HG02973 (cell line): ENCODE results near the gene SRPK3.

ENCODE experiments used
- ATAC-seq: cut with Tn5 transposase; IDR thresholded peaks from one replicate; pipeline ENCODE4 v1.9.1; 2021; ENCODE audit warnings: moderate library complexity; ENCODE audit not compliant: unreplicated experiment

SRPK3 gene

DNA sequence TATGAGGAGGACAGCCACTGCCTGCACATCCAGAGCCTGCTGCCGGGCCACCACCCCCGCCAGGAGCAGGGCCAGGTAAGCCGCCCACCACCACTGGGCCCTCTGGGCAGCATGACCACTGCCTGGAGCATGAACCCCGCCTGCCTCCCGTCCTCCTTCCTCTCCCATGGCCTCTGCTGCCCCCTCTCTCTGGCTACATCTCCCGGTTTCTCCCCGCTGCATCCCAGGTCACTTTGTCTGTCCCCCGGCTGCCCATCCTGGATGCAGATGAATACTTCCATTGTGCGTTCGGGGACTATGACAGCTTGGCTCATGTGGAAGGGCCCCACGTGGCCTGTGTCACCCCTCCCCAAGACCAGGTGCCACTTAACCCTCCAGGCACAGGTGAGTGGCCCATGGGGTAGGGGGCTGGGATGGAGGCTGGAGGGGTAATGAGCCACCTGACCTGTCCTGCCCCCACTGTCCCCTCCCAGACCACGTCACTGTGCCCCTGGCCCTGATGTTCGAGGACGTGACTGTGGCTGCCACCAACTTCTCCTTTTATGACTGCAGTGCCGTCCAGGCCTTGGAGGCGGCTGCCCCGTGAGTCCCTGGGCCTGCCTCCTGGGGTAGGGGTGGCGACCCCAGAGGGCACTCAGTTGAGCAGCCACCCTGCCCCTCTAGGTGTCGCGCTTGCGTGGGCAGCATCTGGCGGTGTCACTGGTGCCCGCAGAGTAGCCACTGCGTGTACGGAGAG is 10.8 kb upstream of the SRPK3 start:
- ATAC-seq: no peak

DNA sequence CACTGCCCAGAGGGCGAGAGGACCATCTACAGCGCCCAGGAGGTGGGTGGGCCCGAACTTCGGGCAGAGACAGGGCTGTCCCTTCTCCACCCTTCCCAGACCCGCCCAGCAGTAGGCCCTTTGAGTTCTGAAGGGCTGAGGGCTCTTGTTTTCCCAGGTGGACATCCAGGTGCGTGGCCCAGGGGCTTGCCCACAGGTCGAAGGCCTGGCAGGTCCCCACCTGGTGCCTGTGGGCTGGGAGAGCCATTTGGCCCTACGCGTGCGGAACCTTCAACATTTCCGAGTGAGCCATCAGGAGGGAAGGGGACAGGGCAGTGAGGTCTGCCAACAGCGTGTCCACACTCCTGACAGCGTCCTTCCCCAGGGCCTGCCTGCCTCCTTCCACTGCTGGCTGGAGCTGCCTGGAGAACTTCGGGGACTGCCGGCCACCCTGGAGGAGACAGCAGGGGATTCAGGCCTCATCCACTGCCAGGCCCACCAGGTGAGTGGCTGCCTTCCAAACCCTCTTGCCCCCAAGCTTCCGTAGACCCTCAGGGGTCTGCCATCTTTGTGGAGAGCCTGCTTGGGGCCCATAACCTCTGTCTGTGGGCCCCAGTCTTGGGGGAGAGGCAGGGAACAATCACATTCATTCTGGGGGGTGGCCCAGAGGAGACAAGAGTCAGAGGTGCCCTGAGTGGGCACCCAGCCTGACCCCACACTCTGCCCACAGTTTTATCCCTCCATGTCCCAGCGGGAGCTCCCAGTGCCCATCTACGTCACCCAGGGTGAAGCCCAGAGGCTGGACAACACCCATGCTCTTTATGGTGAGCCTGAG is 10.0 kb upstream of the SRPK3 start:
- no peak for ATAC-seq

DNA sequence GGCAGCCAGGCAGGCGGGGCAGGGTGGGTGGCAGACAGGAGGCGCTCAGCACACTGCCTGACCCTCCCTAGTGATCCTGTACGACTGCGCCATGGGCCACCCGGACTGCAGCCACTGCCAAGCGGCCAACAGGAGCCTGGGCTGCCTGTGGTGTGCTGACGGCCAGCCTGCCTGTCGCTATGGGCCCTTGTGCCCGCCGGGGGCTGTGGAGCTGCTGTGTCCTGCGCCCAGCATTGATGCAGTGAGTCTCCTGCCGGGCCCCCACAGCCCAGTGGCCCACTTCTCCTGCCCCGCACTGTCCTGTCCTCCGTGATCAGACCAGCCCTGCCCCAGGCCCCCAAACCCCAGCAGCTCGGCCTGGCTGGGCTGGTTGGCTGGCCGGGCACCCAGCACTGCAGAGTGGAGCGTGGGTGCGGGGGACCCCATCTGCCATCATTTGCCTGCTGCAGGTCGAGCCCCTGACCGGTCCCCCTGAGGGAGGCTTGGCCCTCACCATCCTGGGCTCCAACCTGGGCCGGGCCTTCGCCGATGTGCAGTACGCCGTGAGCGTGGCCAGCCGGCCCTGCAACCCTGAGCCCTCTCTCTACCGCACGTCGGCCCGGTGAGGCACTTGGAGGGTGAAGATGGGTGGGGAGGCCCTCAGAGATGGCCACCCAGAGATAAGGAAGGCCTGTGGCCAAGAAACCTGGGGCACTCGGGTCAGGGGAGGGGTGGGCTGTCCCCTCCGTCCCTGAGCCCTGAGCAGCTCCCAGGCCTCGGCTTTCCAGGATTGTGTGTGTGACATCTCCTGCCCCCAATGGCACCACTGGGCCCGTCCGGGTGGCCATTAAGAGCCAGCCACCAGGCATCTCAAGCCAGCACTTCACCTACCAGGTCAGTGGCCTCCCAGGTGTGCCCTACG is 9.2 kb upstream of the SRPK3 start:
- ATAC-seq: no peak

DNA sequence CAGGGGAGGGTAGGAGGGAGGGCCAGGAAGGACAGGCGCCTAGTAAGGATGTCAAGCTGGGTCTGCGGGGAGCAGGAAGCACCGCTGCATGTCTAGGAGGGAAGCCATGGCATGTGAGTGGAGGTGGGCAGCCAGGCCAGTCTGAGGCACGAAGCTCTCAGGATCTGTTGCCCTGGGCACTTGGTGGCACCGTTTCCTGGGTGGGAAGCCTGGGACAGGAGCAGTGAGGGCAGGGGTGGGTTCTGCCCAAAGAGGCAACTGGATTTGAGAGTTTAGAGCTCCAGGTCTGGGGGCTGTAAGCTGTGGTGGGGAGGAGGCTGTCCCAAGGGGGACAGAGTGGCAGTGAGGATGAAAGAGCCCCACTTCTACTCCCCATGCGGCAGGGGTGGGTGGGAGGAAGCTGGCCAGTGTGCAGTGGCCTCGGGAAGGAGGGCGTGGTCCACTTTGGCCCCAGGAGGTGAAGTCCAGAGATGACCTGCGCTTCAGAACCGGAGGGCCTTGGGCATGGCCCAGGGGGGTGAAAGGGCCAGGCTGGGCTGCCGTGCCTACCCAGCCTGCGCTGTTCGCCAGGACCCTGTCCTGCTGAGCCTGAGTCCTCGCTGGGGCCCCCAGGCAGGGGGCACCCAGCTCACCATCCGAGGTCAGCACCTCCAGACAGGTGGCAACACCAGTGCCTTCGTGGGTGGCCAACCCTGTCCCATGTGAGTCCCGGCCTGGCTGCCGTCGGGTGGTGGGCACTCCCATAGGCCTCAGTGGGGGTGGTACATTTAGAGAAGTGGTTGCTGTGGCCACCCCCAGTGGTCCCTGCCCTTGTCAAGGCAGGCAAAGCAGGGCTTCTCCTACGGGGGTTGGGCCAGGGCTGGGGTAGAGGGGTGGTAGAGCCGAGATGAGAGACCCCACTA is 8.3 kb upstream of the SRPK3 start:
- no peak for ATAC-seq

DNA sequence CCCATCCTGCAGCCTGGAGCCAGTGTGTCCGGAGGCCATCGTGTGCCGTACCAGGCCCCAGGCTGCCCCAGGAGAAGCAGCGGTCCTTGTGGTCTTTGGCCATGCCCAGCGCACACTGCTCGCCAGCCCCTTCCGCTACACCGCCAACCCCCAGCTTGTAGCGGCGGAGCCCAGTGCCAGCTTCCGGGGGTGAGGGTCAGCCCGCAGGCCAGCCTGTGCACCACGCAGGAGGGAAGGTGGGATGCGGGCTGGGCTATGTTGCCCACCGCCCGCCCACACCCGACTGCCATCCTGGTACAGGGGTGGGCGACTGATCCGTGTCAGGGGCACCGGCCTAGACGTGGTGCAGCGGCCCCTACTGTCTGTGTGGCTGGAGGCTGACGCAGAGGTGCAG is 7.6 kb upstream of the SRPK3 start:
- ATAC-seq: no peak

DNA sequence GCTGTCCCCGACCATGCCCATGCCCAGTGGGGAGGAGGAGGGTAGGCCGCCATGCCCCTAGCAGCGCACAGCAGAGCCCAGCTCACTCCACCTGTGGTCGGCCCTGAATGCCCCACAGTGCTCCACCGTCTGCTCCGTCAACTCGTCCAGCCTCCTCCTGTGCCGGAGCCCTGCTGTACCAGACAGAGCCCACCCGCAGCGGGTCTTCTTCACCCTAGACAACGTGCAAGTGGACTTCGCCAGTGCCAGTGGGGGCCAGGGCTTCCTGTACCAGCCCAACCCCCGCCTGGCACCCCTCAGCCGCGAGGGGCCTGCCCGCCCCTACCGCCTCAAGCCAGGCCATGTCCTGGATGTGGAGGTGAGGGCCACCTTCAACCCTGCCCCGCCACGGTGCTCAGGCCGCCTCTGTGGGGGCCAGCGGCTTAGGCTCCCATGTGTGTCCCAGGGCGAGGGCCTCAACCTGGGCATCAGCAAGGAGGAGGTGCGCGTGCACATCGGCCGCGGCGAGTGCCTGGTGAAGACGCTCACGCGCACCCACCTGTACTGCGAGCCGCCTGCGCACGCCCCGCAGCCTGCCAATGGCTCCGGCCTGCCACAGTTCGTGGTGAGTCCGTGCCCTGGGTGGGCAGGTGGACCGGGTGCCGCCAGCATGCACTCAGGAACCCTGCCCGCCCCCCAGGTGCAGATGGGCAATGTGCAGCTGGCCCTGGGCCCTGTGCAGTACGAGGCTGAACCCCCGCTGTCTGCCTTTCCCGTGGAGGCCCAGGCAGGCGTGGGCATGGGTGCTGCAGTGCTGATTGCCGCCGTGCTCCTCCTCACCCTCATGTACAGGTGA is 6.9 kb upstream of the SRPK3 start:
- ATAC-seq: no peak

DNA sequence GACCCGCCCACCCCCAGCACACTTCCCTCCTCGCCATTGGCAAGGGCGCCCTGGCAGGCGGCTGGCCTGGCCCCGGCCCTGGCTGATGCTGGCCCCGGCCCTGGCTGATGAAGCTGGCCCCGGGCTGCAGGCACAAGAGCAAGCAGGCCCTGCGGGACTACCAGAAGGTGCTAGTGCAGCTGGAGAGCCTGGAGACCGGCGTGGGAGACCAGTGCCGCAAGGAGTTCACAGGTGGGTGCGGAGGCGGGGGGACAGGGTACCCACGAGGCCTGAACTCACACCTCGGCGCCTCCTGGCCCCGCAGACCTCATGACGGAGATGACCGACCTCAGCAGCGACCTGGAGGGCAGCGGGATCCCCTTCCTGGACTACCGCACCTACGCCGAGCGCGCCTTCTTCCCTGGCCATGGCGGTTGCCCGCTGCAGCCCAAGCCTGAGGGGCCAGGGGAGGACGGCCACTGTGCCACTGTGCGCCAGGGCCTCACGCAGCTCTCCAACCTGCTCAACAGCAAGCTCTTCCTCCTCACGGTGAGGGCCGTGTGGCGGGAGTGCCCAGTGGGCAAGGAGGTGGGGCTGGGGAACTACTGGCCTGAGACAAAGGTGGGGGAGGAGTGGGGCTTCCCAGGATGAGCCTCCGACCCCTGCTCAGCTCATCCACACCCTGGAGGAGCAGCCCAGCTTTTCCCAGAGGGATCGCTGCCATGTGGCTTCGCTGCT is 6.1 kb upstream of the SRPK3 start:
- no peak for ATAC-seq

DNA sequence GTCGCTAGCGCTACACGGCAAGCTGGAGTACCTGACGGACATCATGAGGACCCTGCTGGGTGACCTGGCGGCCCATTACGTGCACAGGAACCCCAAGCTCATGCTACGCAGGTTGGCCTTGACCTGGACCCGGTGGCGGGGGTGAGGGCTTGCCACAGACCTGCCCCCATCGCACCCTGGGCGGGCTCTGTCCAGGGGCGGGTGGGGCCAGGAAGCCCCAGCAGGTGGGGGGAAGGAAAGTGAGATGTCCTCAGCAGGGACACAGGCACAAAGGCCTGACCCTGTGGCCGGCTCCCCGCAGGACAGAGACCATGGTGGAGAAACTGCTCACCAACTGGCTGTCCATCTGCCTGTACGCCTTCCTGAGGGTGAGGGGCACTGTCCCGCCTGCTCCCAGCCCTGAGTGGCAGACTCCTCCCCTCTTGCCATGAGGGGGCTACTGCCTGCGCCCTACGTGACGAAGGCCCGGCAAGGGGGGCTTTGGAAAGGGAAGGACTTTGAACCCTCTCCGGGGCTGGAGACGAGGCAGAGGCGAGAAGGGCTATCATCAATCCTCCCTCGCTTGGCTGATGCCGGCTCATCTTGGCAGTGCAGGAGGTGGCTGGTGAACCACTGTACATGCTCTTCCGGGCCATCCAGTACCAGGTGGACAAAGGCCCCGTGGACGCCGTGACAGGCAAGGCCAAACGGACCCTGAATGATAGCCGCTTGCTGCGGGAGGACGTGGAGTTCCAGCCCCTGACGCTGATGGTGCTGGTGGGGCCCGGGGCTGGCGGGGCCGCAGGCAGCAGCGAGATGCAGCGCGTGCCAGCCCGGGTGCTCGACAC is 5.3 kb upstream of the SRPK3 start:
- ATAC-seq: no peak

DNA sequence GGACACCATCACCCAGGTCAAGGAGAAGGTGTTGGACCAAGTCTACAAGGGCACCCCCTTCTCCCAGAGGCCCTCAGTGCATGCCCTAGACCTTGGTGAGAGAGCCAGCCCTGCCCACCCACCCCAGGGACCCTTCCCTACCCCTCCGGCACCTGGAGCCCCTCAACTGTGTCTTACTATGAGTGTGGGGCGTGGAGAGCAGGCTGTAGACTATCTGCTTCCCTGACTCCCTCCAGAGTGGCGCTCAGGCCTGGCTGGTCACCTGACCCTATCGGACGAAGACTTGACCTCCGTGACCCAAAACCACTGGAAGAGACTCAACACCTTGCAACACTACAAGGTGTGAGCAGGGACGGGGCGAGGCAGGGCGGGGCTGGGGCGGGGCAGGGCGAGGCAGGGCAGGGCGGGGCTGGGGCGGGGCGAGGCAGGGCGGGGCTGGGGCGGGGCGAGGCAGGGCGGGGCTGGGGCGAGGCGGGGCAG is 4.7 kb upstream of the SRPK3 start:
- no peak for ATAC-seq

DNA sequence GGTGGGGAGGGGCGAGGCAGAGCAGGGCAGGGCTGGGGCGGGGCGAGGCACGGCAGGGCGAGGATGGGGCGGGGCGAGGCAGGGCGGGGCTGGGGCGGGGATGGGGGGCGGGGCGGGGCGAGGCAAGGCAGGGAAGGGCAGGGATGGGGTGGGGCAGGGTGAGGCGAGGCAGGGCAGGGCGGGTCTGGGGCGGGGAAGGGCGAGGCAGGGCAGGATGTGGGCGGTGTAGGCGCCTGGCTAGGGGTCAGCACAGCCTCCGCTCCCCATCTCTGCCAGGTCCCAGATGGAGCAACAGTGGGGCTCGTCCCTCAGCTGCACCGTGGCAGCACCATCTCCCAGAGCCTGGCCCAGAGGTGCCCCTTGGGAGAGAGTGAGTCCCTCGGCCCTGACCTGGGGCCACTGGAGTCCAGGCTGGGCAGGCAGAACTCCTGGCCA is 4.2 kb upstream of the SRPK3 start:
- ATAC-seq: no peak

DNA sequence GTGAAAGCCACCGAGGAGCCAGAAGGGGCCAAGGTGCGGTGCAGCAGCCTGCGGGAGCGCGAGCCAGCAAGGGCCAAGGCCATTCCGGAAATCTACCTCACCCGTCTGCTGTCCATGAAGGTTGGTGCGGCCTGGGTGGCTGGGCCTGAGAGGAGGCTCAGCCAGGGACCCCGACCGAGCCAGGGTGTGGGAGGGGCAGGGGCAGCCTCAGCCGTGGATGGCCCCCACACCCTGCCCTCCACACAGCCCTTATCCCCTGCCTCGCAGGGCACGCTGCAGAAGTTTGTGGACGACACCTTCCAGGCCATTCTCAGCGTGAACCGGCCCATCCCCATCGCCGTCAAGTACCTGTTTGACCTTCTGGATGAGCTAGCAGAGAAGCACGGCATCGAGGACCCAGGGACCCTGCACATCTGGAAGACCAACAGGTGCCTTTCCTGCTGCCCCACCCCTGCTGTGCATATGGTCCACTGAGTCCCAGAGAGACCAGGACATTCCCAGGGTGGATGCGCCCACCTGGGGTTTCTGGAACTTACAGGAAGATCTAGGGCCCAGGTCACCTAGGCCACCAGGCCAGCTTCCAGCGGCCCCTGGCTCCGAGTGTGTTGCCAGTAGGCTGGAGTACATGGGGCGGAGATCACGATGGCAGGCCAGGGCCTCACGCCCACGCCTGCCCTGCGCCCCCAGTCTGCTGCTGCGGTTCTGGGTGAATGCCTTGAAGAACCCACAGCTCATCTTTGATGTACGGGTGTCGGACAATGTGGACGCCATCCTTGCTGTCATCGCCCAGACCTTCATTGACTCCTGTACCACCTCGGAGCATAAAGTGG is 3.4 kb upstream of the SRPK3 start:
- no peak for ATAC-seq

DNA sequence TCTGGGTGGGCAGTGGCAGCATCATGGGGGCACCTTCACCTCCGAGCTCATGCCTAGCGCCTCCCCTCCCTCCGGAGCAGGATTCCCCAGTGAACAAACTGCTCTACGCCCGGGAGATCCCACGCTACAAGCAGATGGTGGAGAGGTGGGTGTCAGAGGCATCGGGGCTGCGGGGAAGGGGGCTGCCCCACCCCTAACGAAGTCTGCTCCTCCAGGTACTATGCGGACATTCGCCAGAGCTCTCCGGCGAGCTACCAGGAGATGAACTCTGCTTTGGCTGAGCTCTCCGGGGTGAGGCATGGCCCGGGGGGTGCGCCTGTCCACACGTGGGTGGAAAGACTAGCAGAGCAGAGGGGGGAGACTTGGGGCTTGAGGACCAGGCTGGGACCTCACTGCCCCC is 2.7 kb upstream of the SRPK3 start:
- ATAC-seq: no peak

DNA sequence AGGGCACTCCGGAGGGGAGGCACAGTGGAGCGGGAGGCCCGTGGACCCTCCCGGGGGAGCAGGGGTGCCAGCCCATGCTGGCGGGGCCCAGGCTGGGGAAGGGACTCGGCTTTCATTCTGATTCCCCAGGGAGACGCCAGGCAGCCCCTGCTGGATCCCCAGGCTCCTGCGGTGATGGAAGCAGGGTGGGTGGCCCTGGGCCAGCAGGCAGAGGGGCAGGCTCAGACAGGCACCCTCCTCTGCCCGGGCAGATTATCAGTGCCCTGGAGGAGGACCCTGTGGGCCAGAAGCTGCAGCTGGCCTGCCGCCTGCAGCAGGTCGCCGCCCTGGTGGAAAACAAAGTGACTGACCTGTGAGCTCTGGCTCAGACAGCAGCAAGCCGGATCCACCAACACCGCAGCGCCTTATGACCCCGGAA is 2.1 kb upstream of the SRPK3 start:
- ATAC-seq: no peak

DNA sequence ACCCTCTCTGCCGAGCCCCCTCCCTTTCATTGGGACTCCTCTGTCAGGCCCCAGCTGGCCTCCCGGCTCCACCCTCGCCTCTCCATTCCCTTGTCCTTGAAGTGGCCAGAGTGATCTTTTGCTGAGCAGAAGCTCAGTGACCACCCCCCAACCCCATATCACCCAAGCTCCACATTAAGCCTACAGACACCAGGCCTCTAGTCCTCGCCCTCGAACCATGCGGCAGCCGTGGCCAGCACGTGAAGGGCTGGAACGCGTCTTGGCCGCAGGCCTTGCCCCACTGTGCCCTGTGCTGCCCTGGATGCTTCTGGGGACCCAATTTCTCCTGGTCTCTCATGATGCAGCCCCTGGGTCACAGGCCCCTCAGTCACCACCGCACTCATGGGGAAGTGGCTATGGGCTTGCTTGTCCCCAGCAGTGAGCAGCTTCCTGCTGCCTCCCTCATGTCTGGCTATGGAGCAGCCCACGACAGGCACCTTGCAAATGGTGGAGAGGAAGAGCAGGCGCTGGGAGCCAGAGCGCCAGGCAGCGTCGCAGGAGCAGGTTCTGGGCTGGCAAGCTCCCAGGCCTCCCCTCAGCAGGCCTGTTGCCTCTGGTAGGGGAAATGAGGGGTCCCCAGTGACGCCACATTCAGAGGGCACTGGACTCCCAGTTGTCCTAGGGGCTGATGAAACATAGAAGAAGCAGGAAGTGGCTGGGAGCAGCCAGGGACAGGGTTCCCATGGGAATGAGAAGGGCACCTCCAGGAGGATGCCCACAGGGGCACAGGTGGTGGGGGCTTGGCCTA is 757 bp upstream of the SRPK3 start:
- ATAC-seq: no peak

DNA sequence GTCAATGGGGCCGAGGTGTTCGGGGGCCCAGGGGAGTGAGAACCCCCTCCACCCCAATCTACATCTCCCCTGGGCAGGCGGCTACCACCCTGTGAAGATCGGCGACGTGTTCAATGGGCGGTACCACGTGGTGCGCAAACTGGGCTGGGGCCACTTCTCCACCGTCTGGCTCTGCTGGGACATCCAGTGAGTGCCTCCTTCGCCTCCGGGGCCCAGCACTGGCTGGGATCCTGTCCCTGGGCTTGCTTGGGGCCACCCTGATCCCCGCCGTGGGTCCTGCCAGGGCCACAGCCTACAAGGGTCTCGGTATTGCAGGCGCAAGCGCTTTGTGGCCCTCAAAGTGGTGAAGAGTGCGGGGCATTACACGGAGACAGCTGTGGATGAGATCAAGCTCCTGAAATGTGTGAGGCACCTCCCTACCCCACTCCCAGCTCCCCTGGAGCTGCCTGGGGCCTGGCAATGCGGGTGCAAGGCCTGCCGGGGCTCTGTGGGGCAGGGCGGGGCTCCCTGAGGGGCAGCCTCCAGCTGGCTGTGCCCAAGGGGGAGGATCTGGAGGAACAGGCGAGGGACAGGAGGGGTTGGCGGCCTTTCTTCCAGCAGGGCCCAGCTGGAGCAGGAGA is 697 bp downstream of the SRPK3 start:
- no peak for ATAC-seq

DNA sequence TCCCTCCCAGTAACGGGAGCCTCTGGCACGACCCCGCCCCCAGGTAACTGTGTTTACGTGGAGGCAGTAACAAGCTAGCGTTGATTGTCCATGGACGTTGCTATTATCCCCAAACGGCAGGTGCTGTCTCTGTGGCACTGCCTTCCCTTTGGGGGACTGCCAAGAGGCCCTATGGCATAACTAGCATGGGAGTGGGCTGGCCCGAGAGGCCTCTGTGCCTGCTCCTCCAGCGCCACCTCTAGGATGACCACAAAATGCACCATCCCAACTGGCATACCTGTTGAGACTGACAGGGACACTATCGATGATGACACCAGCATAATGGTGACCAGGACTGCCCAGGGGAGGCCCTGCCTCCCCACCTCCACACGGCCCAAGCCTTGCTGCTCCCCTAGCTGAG is 1.5 kb downstream of the SRPK3 start:
- no peak for ATAC-seq
